GM18499 (cell line): Measurements from ENCODE around the gene SLC9A3.

ENCODE experiments used
- ATAC-seq: cut with Tn5 transposase; IDR thresholded peaks from one replicate; pipeline ENCODE4 v1.9.1; 2021; ENCODE audit warnings: moderate number of reproducible peaks; ENCODE audit not compliant: insufficient read depth, unreplicated experiment

Gene SLC9A3

GRCh38 chr5:540071-540905, 16.0 kb upstream of the SLC9A3 start:
- no peak for ATAC-seq

GRCh38 chr5:539469-540070, 15.3 kb upstream of the SLC9A3 start:
- no peak for ATAC-seq

- ATAC-seq = no peak
Observed at GRCh38 chr5:538801-539468, 14.7 kb upstream of the SLC9A3 start.

- no peak for ATAC-seq
Observed at GRCh38 chr5:538271-538771, 14.1 kb upstream of the SLC9A3 start.

GRCh38 chr5:537621-538071, 13.4 kb upstream of the SLC9A3 start:
- no peak for ATAC-seq

GRCh38 chr5:537098-537497, 12.8 kb upstream of the SLC9A3 start:
- no peak for ATAC-seq

GRCh38 chr5:535846-536698, 11.8 kb upstream of the SLC9A3 start:
- no peak for ATAC-seq

GRCh38 chr5:534743-535671, 10.8 kb upstream of the SLC9A3 start:
- ATAC-seq = no peak

- ATAC-seq = no peak
Observed at GRCh38 chr5:533955-534742, 9.9 kb upstream of the SLC9A3 start.

GRCh38 chr5:533243-533954, 9.2 kb upstream of the SLC9A3 start:
- ATAC-seq = no peak

GRCh38 chr5:532521-533242, 8.4 kb upstream of the SLC9A3 start:
- no peak for ATAC-seq

GRCh38 chr5:531749-532315, 7.6 kb upstream of the SLC9A3 start:
- no peak for ATAC-seq

GRCh38 chr5:531101-531748, 7.0 kb upstream of the SLC9A3 start:
- ATAC-seq = no peak

GRCh38 chr5:530001-530955, 6.0 kb upstream of the SLC9A3 start:
- ATAC-seq = no peak
